GM12865 (cell line): ENCODE data around the gene ADSL.

ENCODE experiments used
- DNase-seq: peaks from one replicate; pipeline ENCODE4 v3.0.0; 2010; ENCODE audit warnings: low read depth
- H3K4me3 ChIP-seq: 2 replicates; pipeline ENCODE4 v1.5.1; 2011; ENCODE audit warnings: mild to moderate bottlenecking, low read depth, low read length, control low read depth
- CTCF ChIP-seq: IDR thresholded peaks from 2 replicates; pipeline ENCODE4 v1.5.1; 2011; ENCODE audit warnings: low read length, control low read depth, low read depth, inconsistent platforms; ENCODE audit not compliant: insufficient read depth; ENCODE audit errors: missing control alignments

The ADSL gene

GRCh38 chr22:40423882-40424640, 77.8 kb downstream of the ADSL start:
- no peak overlapping the region for H3K4me3 ChIP-seq
- no peak for TF ChIP-seq CTCF
- DNase-seq = no peak

- no peak for TF ChIP-seq CTCF
- no peak overlapping the region for H3K4me3 ChIP-seq
- no peak for DNase-seq
Observed at GRCh38 chr22:40425082-40425481, 78.8 kb downstream of the ADSL start.

- H3K4me3 ChIP-seq = no peak overlapping the region
- DNase-seq = no peak
- TF ChIP-seq CTCF = no peak
Observed at GRCh38 chr22:40426594-40427333, 80.5 kb downstream of the ADSL start.

GRCh38 chr22:40428796-40429195, 82.5 kb downstream of the ADSL start:
- no peak overlapping the region for H3K4me3 ChIP-seq
- DNase-seq = no peak
- no peak for TF ChIP-seq CTCF

- DNase-seq = no peak
- no peak overlapping the region for H3K4me3 ChIP-seq
- TF ChIP-seq CTCF = no peak
Observed at GRCh38 chr22:40429481-40429880, 83.2 kb downstream of the ADSL start.

- no peak overlapping the region for H3K4me3 ChIP-seq
- DNase-seq = no peak
- no peak for TF ChIP-seq CTCF
Observed at GRCh38 chr22:40430991-40431390, 84.7 kb downstream of the ADSL start.

- no peak overlapping the region for H3K4me3 ChIP-seq
- DNase-seq = no peak
- no peak for TF ChIP-seq CTCF
Observed at GRCh38 chr22:40432157-40432556, 85.9 kb downstream of the ADSL start.
